ENCODE results near the gene RPAP3.

The RPAP3 gene

DNA sequence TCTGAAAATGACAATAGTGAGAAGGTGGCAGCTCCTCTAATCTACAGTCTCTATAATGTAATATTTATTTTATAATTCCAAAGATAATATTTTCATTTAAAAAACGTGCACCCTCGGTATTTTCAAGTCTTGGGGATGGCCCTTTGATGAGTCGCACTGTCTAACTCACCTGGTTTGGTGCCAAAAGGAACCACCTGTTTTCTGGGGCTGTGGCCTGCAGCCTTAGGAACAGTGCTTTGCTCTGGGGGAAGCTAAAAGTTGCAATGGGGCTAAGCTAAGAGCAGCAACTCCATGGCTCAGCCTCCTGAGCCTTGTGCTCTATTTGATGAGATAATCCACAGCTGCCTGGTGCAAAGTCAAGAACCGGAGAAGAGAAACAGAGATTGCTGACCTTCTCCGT lies 25.9 kb upstream of the RPAP3 start:
- Histone ChIP-seq H3K79me2 (no peaks in the 10 kb centered on the region), H3K9ac (no peak overlapping the region), H3K9me3 (ENCODE audit: control insufficient read depth, low read length) (no peaks in the 10 kb centered on the region), H3K4me2 (ENCODE audit: low read length) (no peak overlapping the region), H3K36me3 (ENCODE audit: control insufficient read depth, insufficient read depth, low read length) (no peaks in the 10 kb centered on the region), H3K27ac (no peak overlapping the region), H3K27me3 (ENCODE audit: control insufficient read depth, insufficient read depth, low read length) (no peaks in the 10 kb centered on the region), H2AFZ (no peak overlapping the region), H3K4me3 (ENCODE audit: low read depth, low read length) (no peak overlapping the region), H3K4me1 (peaks cover 41% of the 10 kb centered on the region)
- TF ChIP-seq, protein P1, sequence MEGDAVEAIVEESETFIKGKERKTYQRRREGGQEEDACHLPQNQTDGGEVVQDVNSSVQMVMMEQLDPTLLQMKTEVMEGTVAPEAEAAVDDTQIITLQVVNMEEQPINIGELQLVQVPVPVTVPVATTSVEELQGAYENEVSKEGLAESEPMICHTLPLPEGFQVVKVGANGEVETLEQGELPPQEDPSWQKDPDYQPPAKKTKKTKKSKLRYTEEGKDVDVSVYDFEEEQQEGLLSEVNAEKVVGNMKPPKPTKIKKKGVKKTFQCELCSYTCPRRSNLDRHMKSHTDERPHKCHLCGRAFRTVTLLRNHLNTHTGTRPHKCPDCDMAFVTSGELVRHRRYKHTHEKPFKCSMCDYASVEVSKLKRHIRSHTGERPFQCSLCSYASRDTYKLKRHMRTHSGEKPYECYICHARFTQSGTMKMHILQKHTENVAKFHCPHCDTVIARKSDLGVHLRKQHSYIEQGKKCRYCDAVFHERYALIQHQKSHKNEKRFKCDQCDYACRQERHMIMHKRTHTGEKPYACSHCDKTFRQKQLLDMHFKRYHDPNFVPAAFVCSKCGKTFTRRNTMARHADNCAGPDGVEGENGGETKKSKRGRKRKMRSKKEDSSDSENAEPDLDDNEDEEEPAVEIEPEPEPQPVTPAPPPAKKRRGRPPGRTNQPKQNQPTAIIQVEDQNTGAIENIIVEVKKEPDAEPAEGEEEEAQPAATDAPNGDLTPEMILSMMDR (IDR thresholded peaks at IDR 0.05): no peak

DNA sequence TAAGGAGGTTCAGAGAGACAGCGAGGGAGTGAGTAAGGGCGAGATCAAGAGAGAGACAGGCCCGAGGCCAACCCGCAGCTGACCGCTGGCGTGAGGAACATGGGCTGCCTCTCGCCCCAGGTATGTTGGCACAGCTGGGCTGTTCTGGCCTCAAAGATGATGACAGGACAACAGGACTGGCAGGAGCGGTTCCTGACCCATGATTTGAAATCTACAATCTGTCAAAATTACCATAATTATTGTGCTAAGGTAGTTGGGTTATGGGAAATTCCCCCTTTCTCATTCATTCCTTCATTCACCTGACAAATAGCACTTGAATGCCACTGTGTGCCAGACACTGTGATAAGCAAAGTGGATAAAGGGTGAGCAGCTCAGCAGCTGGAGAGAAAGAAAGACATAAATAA lies 24.5 kb upstream of the RPAP3 start:
- peak overlapping the region; percentile 56 for H2AFZ ChIP-seq
- H3K4me2 ChIP-seq (ENCODE audit: low read length): no peak overlapping the region
- H3K27ac ChIP-seq: peak overlapping the region; percentile 46
- no peaks in the 10 kb centered on the region for H3K9me3 ChIP-seq (ENCODE audit: control insufficient read depth, low read length)
- H3K27me3 ChIP-seq (ENCODE audit: control insufficient read depth, insufficient read depth, low read length): no peaks in the 10 kb centered on the region
- H3K79me2 ChIP-seq: no peaks in the 10 kb centered on the region
- no peaks in the 10 kb centered on the region for H3K36me3 ChIP-seq (ENCODE audit: control insufficient read depth, insufficient read depth, low read length)
- peaks cover 29% of the 10 kb centered on the region for H3K4me1 ChIP-seq
- TF ChIP-seq, protein P1 (IDR thresholded peaks at IDR 0.05): no peak
- H3K9ac ChIP-seq: no peak overlapping the region
- H3K4me3 ChIP-seq (ENCODE audit: low read depth, low read length): no peak overlapping the region

DNA sequence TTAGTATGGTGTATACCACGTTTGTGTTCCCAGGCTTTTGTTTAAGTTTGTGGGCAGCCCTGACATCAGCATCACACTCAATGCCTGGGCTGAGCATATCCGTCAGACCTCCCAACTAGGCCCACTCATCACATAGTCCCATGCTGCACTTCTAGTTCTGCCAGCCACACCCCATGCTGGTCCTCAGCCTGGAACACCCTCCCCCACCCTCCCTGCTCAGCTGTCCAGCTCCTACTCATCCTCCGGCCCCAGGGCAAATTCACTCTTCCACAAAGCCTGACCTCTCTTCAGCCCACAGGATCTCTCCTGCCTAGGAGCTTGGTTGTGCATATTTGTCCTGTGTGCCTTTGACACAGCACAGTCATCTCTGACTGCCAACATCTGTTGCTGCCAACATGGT lies 23.4 kb upstream of the RPAP3 start:
- no peaks in the 10 kb centered on the region for H3K36me3 ChIP-seq (ENCODE audit: control insufficient read depth, insufficient read depth, low read length)
- H3K4me3 ChIP-seq (ENCODE audit: low read depth, low read length): no peak overlapping the region
- H3K27me3 ChIP-seq (ENCODE audit: control insufficient read depth, insufficient read depth, low read length): no peaks in the 10 kb centered on the region
- H3K9me3 ChIP-seq (ENCODE audit: control insufficient read depth, low read length): no peaks in the 10 kb centered on the region
- H2AFZ ChIP-seq: no peak overlapping the region
- no peak overlapping the region for H3K9ac ChIP-seq
- H3K4me1 ChIP-seq: peaks cover 18% of the 10 kb centered on the region
- no peaks in the 10 kb centered on the region for H3K79me2 ChIP-seq
- no peak overlapping the region for H3K27ac ChIP-seq
- H3K4me2 ChIP-seq (ENCODE audit: low read length): no peak overlapping the region
- TF ChIP-seq, protein P1 (IDR thresholded peaks at IDR 0.05): no peak

DNA sequence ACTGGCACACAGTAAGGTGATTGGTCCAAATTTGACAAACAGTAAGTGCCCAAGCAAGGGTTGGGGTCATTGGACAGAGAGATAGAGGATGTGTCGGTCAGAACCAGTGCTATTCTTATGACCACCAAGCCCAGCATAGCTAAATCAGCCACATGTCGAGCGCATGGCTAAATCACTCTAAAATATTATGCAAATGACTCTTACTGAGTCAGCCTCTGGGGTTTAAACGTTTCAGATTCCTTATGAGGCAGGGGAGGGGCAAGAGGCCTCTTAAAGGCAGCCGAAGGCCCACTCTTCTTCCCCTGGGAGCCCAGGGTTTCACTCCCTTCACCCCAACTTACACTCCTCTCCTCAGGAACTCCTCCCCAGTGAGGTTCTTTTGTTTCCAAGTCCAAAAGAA lies 20.1 kb upstream of the RPAP3 start:
- peaks cover 33% of the 10 kb centered on the region for H3K4me1 ChIP-seq
- no peak overlapping the region for H3K4me3 ChIP-seq (ENCODE audit: low read depth, low read length)
- H3K79me2 ChIP-seq: no peaks in the 10 kb centered on the region
- H3K4me2 ChIP-seq (ENCODE audit: low read length): no peak overlapping the region
- H3K27me3 ChIP-seq (ENCODE audit: control insufficient read depth, insufficient read depth, low read length): no peaks in the 10 kb centered on the region
- H2AFZ ChIP-seq: no peak overlapping the region
- H3K9ac ChIP-seq: no peak overlapping the region
- H3K9me3 ChIP-seq (ENCODE audit: control insufficient read depth, low read length): no peaks in the 10 kb centered on the region
- H3K27ac ChIP-seq: no peak overlapping the region
- no peaks in the 10 kb centered on the region for H3K36me3 ChIP-seq (ENCODE audit: control insufficient read depth, insufficient read depth, low read length)
- TF ChIP-seq, protein P1 (IDR thresholded peaks at IDR 0.05): no peak

DNA sequence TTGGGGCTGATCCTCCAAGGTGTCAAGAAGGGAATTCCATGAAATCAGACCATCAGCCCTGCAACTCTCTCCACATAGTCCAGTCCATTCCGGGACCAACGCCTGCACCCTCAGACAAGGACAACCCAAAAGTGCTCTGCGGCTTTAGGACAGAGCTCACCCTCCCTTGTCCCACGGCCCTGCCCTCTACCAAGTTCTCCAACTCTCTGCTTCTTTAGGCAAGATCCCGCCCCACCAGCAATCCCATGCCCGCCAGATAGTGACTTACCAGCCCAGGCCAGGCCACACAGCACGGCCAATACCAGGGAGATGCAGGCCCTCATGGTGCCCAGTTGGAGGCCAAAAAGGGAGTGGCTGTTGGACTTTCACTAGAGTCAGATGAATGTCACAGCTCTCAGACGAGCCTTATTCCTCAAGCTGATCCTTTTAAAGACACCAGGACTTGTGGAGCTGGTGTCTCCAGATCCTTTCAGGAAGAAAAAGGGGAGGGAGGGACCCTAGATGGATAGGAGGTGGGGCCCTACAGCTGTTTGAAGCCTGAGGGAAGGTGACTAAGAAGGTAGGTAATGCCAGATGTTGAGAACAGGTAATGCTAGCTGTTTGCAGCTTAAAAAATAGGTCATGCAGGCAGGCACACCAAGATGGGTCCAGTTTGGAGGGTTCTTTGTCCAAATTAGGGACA lies 19.4 kb upstream of the RPAP3 start, which contains the start of gene ENDOU:
TSS of gene ENDOU (minus strand) at position 400 of the 682 bp plus-strand sequence. CDS start at position 323, 77 bp downstream.
- H3K9ac ChIP-seq: no peak within 1 kb of the TSS
- no peaks in the 10 kb centered on the region for H3K27me3 ChIP-seq (ENCODE audit: control insufficient read depth, insufficient read depth, low read length)
- no peaks in the 10 kb centered on the region for H3K9me3 ChIP-seq (ENCODE audit: control insufficient read depth, low read length)
- TF ChIP-seq, protein P1 (IDR thresholded peaks at IDR 0.05): no peak
- no peak within 1 kb of the TSS for H3K4me3 ChIP-seq (ENCODE audit: low read depth, low read length)
- H3K27ac ChIP-seq: no peak within 1 kb of the TSS
- H2AFZ ChIP-seq: no peak within 1 kb of the TSS
- H3K4me1 ChIP-seq: peaks cover 27% of the 10 kb centered on the region
- H3K4me2 ChIP-seq (ENCODE audit: low read length): no peak within 1 kb of the TSS
- no peaks in the 10 kb centered on the region for H3K79me2 ChIP-seq
- no peaks in the 10 kb centered on the region for H3K36me3 ChIP-seq (ENCODE audit: control insufficient read depth, insufficient read depth, low read length)
